GM11168 (cell line): Measurements from ENCODE around the gene STK40.

Source experiments
- in situ Hi-C: fragments of 300-500 bp; cut with MboI; formaldehyde crosslinking; loops from one replicate; pipeline ENCODE4 v1.12.0; 2022; ENCODE audit warnings: low sequenced_read_pairs; ENCODE audit not compliant: unreplicated experiment

Gene STK40

GRCh38 chr1:36322041-36322785 lies 63.5 kb downstream of the STK40 start:
- in situ Hi-C loops, result no loop called here

DNA sequence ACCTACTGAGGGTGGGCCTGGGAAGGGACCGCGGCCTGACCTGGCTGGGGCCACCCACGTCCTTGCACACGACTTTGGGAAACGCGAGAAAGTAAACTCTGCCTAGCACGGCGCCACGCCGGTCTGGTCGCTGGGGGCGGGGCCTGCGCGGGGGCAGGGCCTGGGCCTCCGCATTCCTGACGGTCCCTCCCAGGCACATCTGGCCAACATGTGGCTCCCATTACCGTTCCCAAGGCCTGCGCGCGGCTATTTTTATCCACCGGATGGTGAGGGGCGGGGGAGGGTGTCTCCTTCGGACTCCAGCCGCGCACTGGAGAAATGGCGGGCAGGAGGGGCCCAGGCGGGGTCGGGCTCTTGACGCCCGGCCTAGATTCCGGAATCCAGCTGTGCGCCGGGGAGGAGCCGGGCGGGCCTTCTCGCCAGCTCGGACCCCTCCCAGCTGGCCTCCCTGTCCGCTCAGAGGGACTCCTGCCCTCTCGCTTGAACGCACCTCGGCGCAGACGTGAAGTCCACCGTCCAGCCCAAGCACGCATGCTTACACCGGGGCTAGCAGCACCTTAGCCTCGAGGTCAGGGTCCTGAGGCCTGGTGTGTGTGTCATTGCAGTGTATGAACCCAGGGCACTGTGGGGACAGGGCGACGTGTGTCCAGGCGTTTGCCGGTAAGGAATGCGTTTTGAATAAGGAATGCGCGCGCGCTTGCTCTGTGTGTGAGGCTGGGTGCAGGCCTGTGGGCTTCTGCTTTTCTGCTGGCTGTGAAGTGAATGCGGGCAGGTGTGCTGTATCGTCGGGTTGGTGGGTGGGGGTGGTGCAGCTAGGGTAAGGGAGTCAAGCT lies 64.4 kb downstream of the STK40 start:
- in situ Hi-C loops, result no loop called here

DNA sequence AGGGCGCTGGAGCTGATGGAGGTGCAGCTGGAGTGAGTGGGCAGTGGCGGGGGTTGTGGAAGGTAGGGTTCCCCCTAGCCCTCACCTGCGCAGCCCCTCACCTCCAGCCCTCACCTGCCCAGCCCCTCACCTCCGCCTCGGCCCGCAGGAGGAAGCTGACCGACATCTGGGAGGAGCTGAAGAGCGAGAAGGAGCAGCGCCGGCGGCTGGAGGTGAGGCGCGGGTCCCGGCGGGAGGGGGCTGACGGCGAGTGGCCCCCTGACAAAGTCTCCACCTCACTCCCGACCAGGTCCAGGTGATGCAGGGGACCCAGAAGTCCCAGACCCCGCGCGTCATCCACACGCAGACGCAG lies 65.0 kb downstream of the STK40 start:
- in situ Hi-C loops, result no loop called here

DNA sequence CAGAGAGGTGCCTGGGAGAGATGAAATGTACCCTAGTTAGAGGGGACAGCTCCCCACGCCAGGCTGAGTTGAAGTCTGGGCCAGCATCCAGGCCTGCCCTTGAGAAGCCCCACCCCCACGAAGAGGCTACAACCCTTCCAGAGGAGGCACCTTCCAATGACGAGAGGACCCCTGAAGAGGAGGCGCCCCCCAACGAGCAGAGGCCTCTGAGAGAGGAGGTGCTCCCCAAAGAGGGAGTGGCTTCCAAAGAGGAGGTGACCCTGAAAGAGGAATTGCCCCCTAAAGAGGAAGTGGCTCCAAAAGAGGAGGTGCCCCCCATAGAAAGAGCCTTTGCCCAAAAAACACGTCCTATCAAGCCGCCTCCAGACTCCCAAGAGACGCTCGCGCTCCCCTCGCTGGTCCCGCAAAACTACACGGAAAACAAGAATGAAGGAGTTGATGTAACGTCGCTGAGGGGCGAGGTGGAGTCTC lies 65.4 kb downstream of the STK40 start:
- in situ Hi-C loops, result no loop called here

- in situ Hi-C loops, result no loop called here
Measured at GRCh38 chr1:36309397-36309796, 76.3 kb downstream of the STK40 start.

DNA sequence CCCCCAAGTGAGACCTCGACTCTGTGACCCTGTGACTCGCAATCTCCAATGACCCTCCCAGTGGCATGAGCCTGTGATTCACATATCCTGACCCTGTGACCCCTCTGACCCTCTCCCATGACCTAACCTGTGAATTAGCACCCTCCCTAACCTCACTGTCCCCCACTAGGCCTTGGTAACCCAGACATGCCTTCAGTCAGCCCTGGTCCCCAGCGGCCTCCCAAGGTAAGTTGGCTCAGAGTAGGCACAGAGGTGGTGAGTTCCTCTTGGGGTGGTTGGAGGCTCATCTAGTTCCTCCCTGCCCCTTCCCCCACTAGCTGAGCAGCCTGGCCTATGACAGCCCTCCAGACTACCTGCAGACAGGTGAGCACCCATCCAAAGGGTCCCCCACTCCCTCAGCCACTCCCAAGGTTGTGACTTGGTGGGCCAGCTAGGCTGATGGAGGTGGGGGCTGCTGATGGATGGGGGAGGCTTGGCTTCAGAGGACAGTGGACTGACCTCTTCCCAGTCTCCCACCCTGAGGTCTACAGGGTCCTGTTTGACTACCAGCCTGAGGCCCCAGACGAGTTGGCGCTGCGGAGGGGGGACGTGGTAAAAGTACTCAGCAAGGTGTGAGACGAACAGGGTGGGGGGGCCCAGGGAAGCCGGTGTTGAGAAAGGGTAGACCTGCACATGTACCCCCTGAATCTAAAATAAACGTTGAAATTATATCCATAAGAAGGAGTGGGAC lies 78.0 kb downstream of the STK40 start:
- in situ Hi-C loops, result no loop called here

- in situ Hi-C loops, result no loop called here
Measured at GRCh38 chr1:36306902-36307456, 78.7 kb downstream of the STK40 start.

GRCh38 chr1:36306210-36306901 lies 79.4 kb downstream of the STK40 start, which contains the start of gene SH3D21:
SH3D21 (plus strand) TSS chr1:36306368; CDS start chr1:36306421, 53 bp downstream.
- in situ Hi-C loops, result no loop called here

DNA sequence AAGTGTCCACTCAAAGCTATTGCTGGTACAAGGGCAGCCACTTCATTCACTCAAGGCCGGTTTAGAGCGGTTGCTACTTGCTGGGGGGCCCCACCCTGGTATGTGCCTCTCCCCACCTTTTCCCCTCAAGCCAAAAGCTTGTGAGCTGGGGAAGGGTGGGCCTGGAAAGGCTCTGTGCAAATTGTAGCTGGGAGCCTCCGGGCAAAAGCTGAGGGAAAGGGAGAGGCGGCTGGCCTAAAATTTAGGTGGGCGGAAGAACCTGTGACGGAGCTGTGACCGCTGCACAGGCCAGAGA lies 79.9 kb downstream of the STK40 start:
- in situ Hi-C loops, result no loop called here

DNA sequence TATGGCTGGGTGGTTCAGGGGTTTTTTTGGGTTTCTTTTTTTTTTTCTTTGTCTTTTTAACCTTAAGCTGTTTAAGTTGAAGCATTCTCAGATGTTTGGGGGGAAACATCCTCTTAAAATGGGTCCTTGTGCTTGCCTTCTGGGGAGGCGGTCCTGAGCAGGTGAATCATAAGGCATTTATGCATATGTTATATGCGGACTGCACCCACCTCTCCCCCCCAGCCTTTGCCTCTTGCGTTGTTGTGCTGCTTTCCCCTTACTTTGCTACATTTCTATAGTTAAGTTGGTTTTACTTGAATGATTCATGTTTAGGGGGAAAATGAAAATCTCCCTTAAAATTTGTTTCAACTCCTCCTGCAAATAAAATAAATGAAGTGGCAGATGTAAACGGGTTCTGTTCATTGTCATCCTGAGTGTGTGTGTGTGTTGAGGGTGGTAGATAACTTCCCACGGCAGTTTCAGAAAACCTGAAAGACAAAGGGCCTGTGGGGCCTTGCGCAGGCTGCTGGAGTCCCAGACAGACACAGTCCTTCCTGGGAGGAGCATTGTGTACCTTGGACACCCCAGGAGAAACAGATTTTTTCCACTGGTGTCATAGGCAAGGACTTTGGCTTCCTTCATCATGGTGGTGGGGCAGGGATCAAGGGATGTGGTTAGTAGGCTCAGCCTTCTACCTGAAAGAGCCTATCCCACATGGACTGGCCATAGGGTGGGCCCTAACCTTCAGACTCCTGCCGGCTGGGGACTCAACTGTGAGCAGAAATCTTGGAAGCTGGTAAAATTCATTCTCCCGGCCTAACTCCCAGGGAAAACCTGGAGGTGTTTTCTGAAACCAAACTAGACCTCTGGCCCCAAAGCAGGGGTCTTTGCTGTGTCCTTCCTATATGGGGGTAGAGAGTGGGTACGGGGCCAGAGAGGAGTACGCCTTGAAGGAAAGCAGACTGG lies 80.5 kb downstream of the STK40 start:
- in situ Hi-C loops, result no loop called here

DNA sequence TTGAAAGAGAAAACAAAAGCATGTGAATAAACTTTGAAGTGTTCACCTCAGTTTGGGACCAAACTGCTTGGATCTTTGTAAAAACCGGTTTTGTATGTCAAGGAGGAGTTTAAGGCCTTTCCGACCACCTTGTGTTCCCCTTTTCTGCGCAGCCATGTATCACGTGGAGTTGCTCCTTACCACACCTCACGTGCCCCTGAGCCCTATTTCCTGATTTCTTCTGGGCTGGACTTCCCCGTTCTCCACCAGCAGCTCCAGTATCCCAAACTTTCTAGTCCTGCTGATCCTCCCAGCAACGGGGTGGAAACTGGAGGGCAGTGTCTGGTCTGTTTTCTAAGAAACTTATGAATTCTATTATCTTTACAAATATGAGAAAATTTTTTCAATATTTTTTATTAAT lies 81.2 kb downstream of the STK40 start:
- in situ Hi-C loops, result no loop called here

GRCh38 chr1:36303650-36304360 lies 81.9 kb downstream of the STK40 start:
- in situ Hi-C loops, result no loop called here

GRCh38 chr1:36303244-36303643 lies 82.5 kb downstream of the STK40 start:
- in situ Hi-C loops, result no loop called here

DNA sequence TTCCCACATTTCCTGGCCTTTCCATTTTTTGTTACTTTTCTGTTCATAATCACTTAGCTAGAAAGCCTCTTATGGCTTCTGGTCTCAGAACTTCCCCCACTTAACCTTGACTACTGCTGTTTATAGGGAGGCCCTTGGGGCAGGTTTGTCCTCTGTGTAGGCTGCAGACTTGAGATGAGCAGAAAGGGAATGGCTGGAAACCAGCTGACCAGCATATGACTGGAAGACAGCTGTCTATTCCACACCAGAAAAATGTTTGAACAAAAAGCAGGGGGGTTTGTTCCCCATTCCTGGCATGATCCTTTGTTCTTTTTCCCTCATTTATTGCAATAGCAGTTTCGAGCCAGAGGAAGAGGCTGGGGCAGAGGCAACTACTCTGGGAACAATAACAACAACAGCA lies 84.5 kb downstream of the STK40 start:
- in situ Hi-C loops, result no loop called here

DNA sequence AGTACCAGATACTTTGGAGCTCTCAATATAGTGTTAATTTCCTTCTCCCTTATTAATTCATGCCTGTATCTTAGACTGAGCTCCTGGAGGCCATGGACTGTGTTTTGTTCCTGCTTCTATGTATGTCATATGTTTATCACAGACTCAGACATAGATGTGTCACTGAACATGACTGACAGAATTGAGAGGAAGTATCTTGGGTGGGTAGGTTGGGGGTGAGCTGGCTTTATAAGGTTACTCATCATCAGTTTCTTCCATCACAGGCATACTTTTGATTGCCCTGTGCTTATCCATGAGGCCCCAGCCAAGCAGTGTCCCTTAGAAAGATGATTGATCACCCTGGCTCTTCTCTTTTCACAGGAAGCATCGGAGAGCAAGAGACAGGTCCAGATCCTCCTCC lies 85.2 kb downstream of the STK40 start:
- in situ Hi-C loops, result no loop called here

DNA sequence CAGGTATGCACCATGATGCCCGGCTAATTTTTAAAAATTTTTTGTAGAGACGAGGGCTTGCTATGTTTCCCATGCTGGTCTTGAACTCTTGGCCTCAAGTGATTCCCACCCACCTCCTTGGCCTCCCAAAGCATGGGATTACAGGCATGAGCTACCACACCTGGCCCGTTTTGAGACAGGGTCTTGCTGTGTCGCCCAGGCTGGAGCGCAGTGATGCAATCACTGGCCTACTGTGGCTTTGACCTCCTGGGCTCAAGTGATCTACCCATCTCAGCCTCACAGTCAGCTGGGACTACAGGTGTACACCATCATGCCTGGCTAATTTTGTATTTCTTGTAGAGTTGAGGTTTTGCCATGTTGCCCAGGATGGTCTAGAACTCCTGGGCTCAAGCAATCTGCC lies 87.1 kb downstream of the STK40 start:
- in situ Hi-C loops, result no loop called here

DNA sequence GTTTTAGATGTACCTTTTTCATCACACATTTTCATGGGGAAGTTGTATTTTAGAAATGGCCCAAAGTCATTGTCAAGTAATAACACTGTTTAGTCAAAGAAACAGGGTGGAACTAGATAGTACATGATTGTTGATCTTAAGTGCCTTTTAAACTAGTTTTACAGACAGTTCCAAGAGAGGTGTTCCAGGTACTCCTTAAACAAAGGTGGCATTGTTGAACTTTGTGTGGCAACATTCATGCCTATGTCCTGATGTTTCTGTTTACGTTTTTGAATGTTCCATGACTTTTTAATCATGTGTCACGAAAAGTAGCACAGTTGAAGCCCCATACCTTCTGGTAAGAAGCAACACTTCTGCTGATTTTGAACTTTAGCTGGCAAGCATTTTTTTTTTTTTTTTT lies 88.7 kb downstream of the STK40 start:
- in situ Hi-C loops, result no loop called here

DNA sequence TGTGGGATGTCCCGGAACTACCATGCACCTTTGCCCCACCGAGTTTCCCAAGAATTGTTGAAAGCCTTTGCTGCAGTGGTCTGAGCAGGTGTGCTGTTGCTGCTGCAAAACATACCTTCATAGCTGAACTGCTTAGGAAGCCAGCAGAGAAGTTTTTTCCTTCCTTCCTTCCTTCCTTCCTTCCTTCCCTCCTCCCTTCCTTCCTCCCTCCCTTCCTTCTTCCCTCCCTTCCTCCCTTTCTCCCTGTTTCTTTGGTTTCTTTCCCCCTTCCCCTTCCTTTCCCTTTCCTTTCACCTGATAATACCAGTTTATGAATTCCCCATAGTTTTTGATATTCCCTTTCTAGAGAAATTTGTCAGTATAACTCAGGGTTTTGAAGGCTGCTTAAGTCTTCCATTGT lies 90.3 kb downstream of the STK40 start:
- in situ Hi-C loops, result no loop called here
